ENCODE data around the gene PCNX3. TPM values are rescaled to one million over a fixed set of nuclear protein-coding genes. Genes with fewer than 3 reads are reported as not detected.
"Not testable (repeated sequence)": the region's sequence is repeated elsewhere in the genome, so short reads cannot be mapped to it uniquely, and the experiment has no call there.

The PCNX3 gene
- total RNA-seq, 1 donor from 2014 or later = 34.0 TPM

GRCh38 chr11:65637794-65638419 lies 22.3 kb downstream of the PCNX3 start, which contains the start of gene SIPA1:
SIPA1 (plus strand) TSS chr11:65638101; CDS start chr11:65640922, 2,821 bp downstream.
- H3K27me3 ChIP-seq = no peaks in the 10 kb centered on the region
- DNase-seq = peak; percentile 87
- H3K4me1 ChIP-seq = peaks cover 36% of the 10 kb centered on the region
- no peaks in the 10 kb centered on the region for H3K9me3 ChIP-seq
- peak; percentile 55 for TF ChIP-seq CTCF (IDR thresholded peaks at IDR 0.05)
- H3K27ac ChIP-seq = peak within 1 kb of the TSS; percentile 85
- peak; percentile 81 for ATAC-seq
- peak within 1 kb of the TSS; percentile 76 for H3K4me3 ChIP-seq
- intact Hi-C loops (cut with DNase I) = no loop called here
- peaks cover 48% of the 10 kb centered on the region for H3K36me3 ChIP-seq

DNA sequence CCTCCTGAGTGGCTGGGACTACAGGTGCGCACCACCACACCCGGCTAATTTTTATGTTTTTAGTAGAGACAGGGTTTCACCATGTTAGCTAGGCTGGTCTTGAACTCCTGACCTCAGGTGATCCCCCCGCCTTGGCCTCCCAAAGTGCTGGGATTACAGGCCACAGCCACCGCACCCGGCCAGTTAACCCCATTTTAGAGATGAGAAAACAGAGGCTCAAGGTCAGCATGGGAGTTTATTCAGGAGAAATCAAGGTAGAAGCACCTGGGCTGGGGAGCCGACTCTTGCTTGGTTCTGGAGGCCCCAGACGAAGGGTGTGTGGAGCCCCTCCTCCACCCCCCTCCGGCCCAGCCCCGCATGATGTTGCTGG lies 23.6 kb downstream of the PCNX3 start:
- H3K4me3 ChIP-seq = peak overlapping the region; percentile 76
- DNase-seq; H3K9me3 ChIP-seq; ATAC-seq; H3K27me3 ChIP-seq; intact Hi-C loops (cut with DNase I): not testable (repeated sequence)
- H3K27ac ChIP-seq = peak overlapping the region; percentile 85
- H3K4me1 ChIP-seq = peaks cover 36% of the 10 kb centered on the region
- peaks cover 49% of the 10 kb centered on the region for H3K36me3 ChIP-seq

GRCh38 chr11:65639623-65640482 lies 24.3 kb downstream of the PCNX3 start:
- intact Hi-C loops (cut with DNase I) = no loop called here
- ATAC-seq = peak; percentile 24
- no peak for TF ChIP-seq CTCF (IDR thresholded peaks at IDR 0.05)
- peak overlapping the region; percentile 76 for H3K4me3 ChIP-seq
- no peaks in the 10 kb centered on the region for H3K9me3 ChIP-seq
- H3K27ac ChIP-seq = peak overlapping the region; percentile 85
- no peaks in the 10 kb centered on the region for H3K27me3 ChIP-seq
- H3K4me1 ChIP-seq = peaks cover 36% of the 10 kb centered on the region
- no peak for DNase-seq
- H3K36me3 ChIP-seq = peaks cover 47% of the 10 kb centered on the region

- DNase-seq (peak; percentile 80), ATAC-seq (peak; percentile 30)
- intact Hi-C loops (cut with DNase I) = no loop called here
- H3K9me3 ChIP-seq = no peaks in the 10 kb centered on the region
- peak overlapping the region; percentile 85 for H3K27ac ChIP-seq
- H3K4me3 ChIP-seq = peak overlapping the region; percentile 76
- peaks cover 47% of the 10 kb centered on the region for H3K36me3 ChIP-seq
- no peak for TF ChIP-seq CTCF (IDR thresholded peaks at IDR 0.05)
- peaks cover 36% of the 10 kb centered on the region for H3K4me1 ChIP-seq
- H3K27me3 ChIP-seq = no peaks in the 10 kb centered on the region
These were observed 25.1 kb downstream of the PCNX3 start for GRCh38 chr11:65640483-65641296.

DNA sequence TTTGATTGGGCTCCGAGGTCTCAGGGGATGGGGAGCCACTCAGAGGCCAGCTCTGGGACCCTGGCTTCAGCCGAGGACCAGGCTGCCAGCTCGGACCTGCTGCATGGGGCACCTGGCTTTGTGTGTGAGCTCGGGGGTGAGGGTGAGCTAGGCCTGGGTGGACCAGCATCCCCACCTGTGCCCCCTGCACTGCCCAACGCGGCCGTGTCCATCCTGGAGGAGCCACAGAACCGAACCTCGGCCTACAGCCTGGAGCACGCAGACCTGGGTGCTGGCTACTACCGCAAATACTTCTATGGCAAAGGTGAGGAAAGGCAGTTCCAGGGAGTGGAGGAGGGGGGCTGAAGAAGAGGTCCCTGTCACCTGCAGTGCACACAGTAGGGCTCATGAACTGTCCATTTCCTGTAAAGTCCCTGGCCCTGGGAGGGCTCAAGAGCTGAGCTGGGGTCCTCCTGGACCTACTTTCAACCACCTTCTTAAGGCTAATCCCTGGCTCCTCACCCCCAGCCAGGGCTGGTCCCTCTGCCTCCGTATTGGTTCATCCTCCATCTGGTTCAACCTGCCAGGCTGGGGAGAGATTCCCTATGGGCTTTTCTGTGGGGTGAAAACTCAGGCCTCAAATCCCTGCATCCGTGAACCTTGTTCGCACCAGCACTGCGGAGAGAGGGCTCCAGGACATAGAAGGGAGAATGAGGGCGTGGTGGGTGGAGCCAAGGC lies 25.9 kb downstream of the PCNX3 start:
- peak overlapping the region; percentile 76 for H3K4me3 ChIP-seq
- intact Hi-C loops (cut with DNase I) = no loop called here
- no peaks in the 10 kb centered on the region for H3K27me3 ChIP-seq
- H3K4me1 ChIP-seq = peaks cover 36% of the 10 kb centered on the region
- no peak for TF ChIP-seq CTCF (IDR thresholded peaks at IDR 0.05)
- H3K27ac ChIP-seq = peak overlapping the region; percentile 85
- peaks cover 44% of the 10 kb centered on the region for H3K36me3 ChIP-seq
- ATAC-seq = no peak
- no peak for DNase-seq
- H3K9me3 ChIP-seq = no peaks in the 10 kb centered on the region

Measured in upper lobe of right lung (tissue), 1 donor.